HepG2 (cell line): Measurements from ENCODE around the gene JPH4. TPM values are rescaled to one million over a fixed set of nuclear protein-coding genes. Genes with fewer than 3 reads are reported as not detected.

Experiments used
- ATF5 ChIP-seq: sonication (generic); formaldehyde crosslinking; IDR thresholded peaks from 2 replicates; pipeline ENCODE4 v1.4.0; 2020; ENCODE audit warnings: mild to moderate bottlenecking, low read depth, missing genetic modification reagents
- CCDC6 ChIP-seq: sonication (generic); formaldehyde crosslinking; IDR thresholded peaks from 2 replicates; pipeline ENCODE4 v1.8.1; 2022; ENCODE audit warnings: mild to moderate bottlenecking, missing genetic modification reagents, moderate library complexity
- CEBPB ChIP-seq: IDR thresholded peaks from 2 replicates; pipeline ENCODE4 v1.6.1; 2011; ENCODE audit warnings: low read depth, low read length, improper control_type of control experiment, borderline replicate concordance
- ISL2 ChIP-seq: sonication (generic); formaldehyde crosslinking; IDR thresholded peaks from 2 replicates; pipeline ENCODE4 v1.5.0; 2020; ENCODE audit warnings: missing genetic modification reagents
- MAZ ChIP-seq, 2 experiments: sonication (generic) in 1 of 2; formaldehyde crosslinking in 1 of 2; IDR thresholded peaks; 2 replicates each; pipeline versions ENCODE4 v1.5.0 to v1.6.1; 2012 to 2020; ENCODE audit warnings: low read depth in 2 of 2, mild to moderate bottlenecking in 2 of 2, borderline replicate concordance in 1 of 2, improper control_type of control experiment in 1 of 2, low read length in 1 of 2, missing genetic modification reagents in 1 of 2, moderate library complexity in 1 of 2
- MIER2 ChIP-seq: IDR thresholded peaks from 2 replicates; pipeline ENCODE4 v1.6.1; 2016; ENCODE audit warnings: missing biosample characterization, missing genetic modification reagents
- PRDM15 ChIP-seq: sonication (generic); formaldehyde crosslinking; IDR thresholded peaks from 2 replicates; pipeline ENCODE4 v1.4.0; 2020; ENCODE audit warnings: missing genetic modification reagents
- SNRNP70 ChIP-seq: fragments of 200-400 bp; formaldehyde crosslinking; IDR thresholded peaks from 2 replicates; pipeline ENCODE4 v1.6.1; 2017; ENCODE audit warnings: mild to moderate bottlenecking, low read depth, low read length, moderate library complexity
- STAT5B ChIP-seq: sonication (generic); formaldehyde crosslinking; IDR thresholded peaks from 2 replicates; pipeline ENCODE4 v1.4.0; 2020; ENCODE audit warnings: missing genetic modification reagents
- TEAD2 ChIP-seq: sonication (generic); formaldehyde crosslinking; IDR thresholded peaks from 2 replicates; pipeline ENCODE4 v1.9.0; 2021; ENCODE audit warnings: missing genetic modification reagents
- YEATS4 ChIP-seq: sonication (generic); formaldehyde crosslinking; IDR thresholded peaks from 2 replicates; pipeline ENCODE4 v1.4.0; 2020; ENCODE audit warnings: missing genetic modification reagents, borderline replicate concordance
- ZBTB34 ChIP-seq: sonication (generic); formaldehyde crosslinking; IDR thresholded peaks from 2 replicates; pipeline ENCODE4 v1.8.0; 2022; ENCODE audit warnings: mild to moderate bottlenecking, missing genetic modification reagents
- ZFP91 ChIP-seq: sonication (generic); formaldehyde crosslinking; IDR thresholded peaks from 2 replicates; pipeline ENCODE4 v1.9.0; 2022; ENCODE audit warnings: missing genetic modification reagents, mild to moderate bottlenecking, borderline replicate concordance
- ZNF431 ChIP-seq: sonication (generic); formaldehyde crosslinking; IDR thresholded peaks from 2 replicates; pipeline ENCODE4 v1.9.0; 2022; ENCODE audit warnings: missing genetic modification reagents, low read depth, mild to moderate bottlenecking, borderline replicate concordance
- ZNF780A ChIP-seq: sonication (generic); formaldehyde crosslinking; IDR thresholded peaks from 2 replicates; pipeline ENCODE4 v1.8.0; 2022; ENCODE audit warnings: mild to moderate bottlenecking, missing genetic modification reagents, moderate library complexity
- ZNF800 ChIP-seq: sonication (generic); formaldehyde crosslinking; IDR thresholded peaks from 2 replicates; pipeline ENCODE4 v1.4.0; 2020; ENCODE audit warnings: missing genetic modification reagents
- polyA plus RNA-seq, 8 experiments: library from polyadenylated mRNA; depleted of rRNA in 3 of 8; stranded (reverse) in 7 of 8; unstranded in 1 of 8; fragments of >200 nt; fragmentation: Illumina TruSeq in 4 of 8; extraction: Trizol in 4 of 8; gene quantifications; 2 replicates each; pipeline versions ENCODE4 v1.2.1 to v1.2.3, GENCODE V29; 2011 to 2016; ENCODE audit warnings: low read depth in 4 of 8, missing spikeins in 1 of 8, mixed read lengths in 1 of 8; ENCODE audit not compliant: insufficient read depth in 1 of 8
- total RNA-seq, 5 experiments: library from RNA; depleted of rRNA; stranded (reverse); fragments of >200 nt; fragmentation: Illumina TruSeq; extraction: Trizol; gene quantifications; 2 replicates each; pipeline ENCODE4 v1.2.3, GENCODE V29; 2016; ENCODE audit warnings: low read depth in 1 of 5

JPH4 gene
- total and polyA plus RNA-seq, 2 of the 13 experiments (the other 11 are each of a cell fraction or from before 2014, with no cell fraction given) = 0.08 to 0.22 TPM

GRCh38 chr14:23602181-23603095 lies 23.8 kb upstream of the JPH4 start (continued):
- TF ChIP-seq ZNF431 (no peak), CCDC6 (CRISPR knock-in tag) (peak; percentile 71; the same call in 1 of the 2 replicates), STAT5B (CRISPR knock-in tag) (no peak), ZFP91 (CRISPR knock-in tag) (peak; percentile 74), MAZ (IDR thresholded peaks at IDR 0.05; ENCODE audit: borderline replicate concordance, low read depth, low read length) (no peak), MAZ (CRISPR knock-in tag; IDR thresholded peaks at IDR 0.05; ENCODE audit: low read depth) (peak; percentile 35), SNRNP70 (no peak), ZBTB34 (0 out of 2 replicates have a peak, but pooled peaks have one; percentile 22), YEATS4 (CRISPR knock-in tag) (peak; percentile 55; the same call in 1 of the 2 replicates), ZNF780A (CRISPR knock-in tag) (no peak), MIER2 (peak; percentile 17; the same call in 1 of the 2 replicates), TEAD2 (CRISPR knock-in tag) (no peak), PRDM15 (no peak), ZNF800 (peak; percentile 62; the same call in 1 of the 2 replicates), ISL2 (peak; percentile 88), CEBPB (no peak), ATF5 (CRISPR knock-in tag) (no peak)
